ENCODE results near the gene BOLA3. TPM values are rescaled to one million over a fixed set of nuclear protein-coding genes. Genes with fewer than 3 reads are reported as not detected.
A peak's percentile ranks its signal among the peaks of the same experiment; 100 is the strongest.

The BOLA3 gene
- 19.0 TPM for total RNA-seq (ENCODE audit: unreplicated experiment)
- long read RNA-seq, transcript BOLA3-202 (4 exons, 639 nt): major isoform, 12 of 13 reads
- long read RNA-seq, partial matches to known transcripts: 0 of 13 reads
- long read RNA-seq, other reads (novel, unspliced or antisense): 0 of 13 reads

- Mint-ChIP-seq H3K9me3 (ENCODE audit: unreplicated experiment) (no peaks in the 10 kb centered on the region), H3K36me3 (ENCODE audit: low read depth, unreplicated experiment) (peaks cover 5% of the 10 kb centered on the region), H3K27ac (ENCODE audit: unreplicated experiment) (no peak within 1 kb of the TSS), H3K4me1 (ENCODE audit: unreplicated experiment) (no peaks in the 10 kb centered on the region), H3K4me3 (ENCODE audit: unreplicated experiment) (no peak within 1 kb of the TSS), H3K27me3 (ENCODE audit: unreplicated experiment) (peaks cover 5% of the 10 kb centered on the region)
- TF ChIP-seq CTCF (IDR thresholded peaks at IDR 0.05; ENCODE audit: unreplicated experiment): peak; percentile 63
- peak; percentile 90 for DNase-seq (ENCODE audit: low spot score)
Observed at GRCh38 chr2:74147727-74148456, at the start of gene BOLA3. BOLA3 (minus strand) TSS chr2:74147912; CDS start chr2:74147874, 38 bp downstream.

- no peak for DNase-seq (ENCODE audit: low spot score)
- peaks cover 12% of the 10 kb centered on the region for H3K4me1 Mint-ChIP-seq (ENCODE audit: unreplicated experiment)
- no peak for TF ChIP-seq CTCF (IDR thresholded peaks at IDR 0.05; ENCODE audit: unreplicated experiment)
- no peaks in the 10 kb centered on the region for H3K9me3 Mint-ChIP-seq (ENCODE audit: unreplicated experiment)
- H3K27ac Mint-ChIP-seq (ENCODE audit: unreplicated experiment): peak overlapping the region; percentile 20
- no peak overlapping the region for H3K4me3 Mint-ChIP-seq (ENCODE audit: unreplicated experiment)
- no peaks in the 10 kb centered on the region for H3K36me3 Mint-ChIP-seq (ENCODE audit: low read depth, unreplicated experiment)
- peaks cover 2% of the 10 kb centered on the region for H3K27me3 Mint-ChIP-seq (ENCODE audit: unreplicated experiment)
Observed at GRCh38 chr2:74197049-74197448, 49.3 kb upstream of the BOLA3 start.

GRCh38 chr2:74194799-74195198 is 47.1 kb upstream of the BOLA3 start:
- no peak for DNase-seq (ENCODE audit: low spot score)
- Mint-ChIP-seq H3K36me3 (ENCODE audit: low read depth, unreplicated experiment) (no peaks in the 10 kb centered on the region), H3K27me3 (ENCODE audit: unreplicated experiment) (peaks cover 2% of the 10 kb centered on the region), H3K4me1 (ENCODE audit: unreplicated experiment) (peaks cover 9% of the 10 kb centered on the region), H3K4me3 (ENCODE audit: unreplicated experiment) (no peak overlapping the region), H3K9me3 (ENCODE audit: unreplicated experiment) (no peaks in the 10 kb centered on the region), H3K27ac (ENCODE audit: unreplicated experiment) (no peak overlapping the region)
- TF ChIP-seq CTCF (IDR thresholded peaks at IDR 0.05; ENCODE audit: unreplicated experiment): no peak

- Mint-ChIP-seq H3K4me1 (ENCODE audit: unreplicated experiment) (peaks cover 7% of the 10 kb centered on the region), H3K27ac (ENCODE audit: unreplicated experiment) (no peak overlapping the region), H3K27me3 (ENCODE audit: unreplicated experiment) (peaks cover 2% of the 10 kb centered on the region)
Observed at GRCh38 chr2:74191596-74192380, 44.1 kb upstream of the BOLA3 start.

More at GRCh38 chr2:74191596-74192380, 44.1 kb upstream of the BOLA3 start:
- DNase-seq (ENCODE audit: low spot score): no peak
- Mint-ChIP-seq H3K9me3 (ENCODE audit: unreplicated experiment) (no peaks in the 10 kb centered on the region), H3K36me3 (ENCODE audit: low read depth, unreplicated experiment) (no peaks in the 10 kb centered on the region), H3K4me3 (ENCODE audit: unreplicated experiment) (no peak overlapping the region)
- no peak for TF ChIP-seq CTCF (IDR thresholded peaks at IDR 0.05; ENCODE audit: unreplicated experiment)
